GM19468 (cell line): ENCODE data around the gene LIFR.
"Not testable (repeated sequence)": the region's sequence is repeated elsewhere in the genome, so short reads cannot be mapped to it uniquely, and the experiment has no call there.

Experiments used
- ATAC-seq: cut with Tn5 transposase; IDR thresholded peaks from one replicate; pipeline ENCODE4 v1.9.1; 2021; ENCODE audit warnings: mild to moderate bottlenecking, moderate library complexity, moderate number of reproducible peaks; ENCODE audit not compliant: unreplicated experiment; ENCODE audit errors: extremely low read depth

LIFR gene

DNA sequence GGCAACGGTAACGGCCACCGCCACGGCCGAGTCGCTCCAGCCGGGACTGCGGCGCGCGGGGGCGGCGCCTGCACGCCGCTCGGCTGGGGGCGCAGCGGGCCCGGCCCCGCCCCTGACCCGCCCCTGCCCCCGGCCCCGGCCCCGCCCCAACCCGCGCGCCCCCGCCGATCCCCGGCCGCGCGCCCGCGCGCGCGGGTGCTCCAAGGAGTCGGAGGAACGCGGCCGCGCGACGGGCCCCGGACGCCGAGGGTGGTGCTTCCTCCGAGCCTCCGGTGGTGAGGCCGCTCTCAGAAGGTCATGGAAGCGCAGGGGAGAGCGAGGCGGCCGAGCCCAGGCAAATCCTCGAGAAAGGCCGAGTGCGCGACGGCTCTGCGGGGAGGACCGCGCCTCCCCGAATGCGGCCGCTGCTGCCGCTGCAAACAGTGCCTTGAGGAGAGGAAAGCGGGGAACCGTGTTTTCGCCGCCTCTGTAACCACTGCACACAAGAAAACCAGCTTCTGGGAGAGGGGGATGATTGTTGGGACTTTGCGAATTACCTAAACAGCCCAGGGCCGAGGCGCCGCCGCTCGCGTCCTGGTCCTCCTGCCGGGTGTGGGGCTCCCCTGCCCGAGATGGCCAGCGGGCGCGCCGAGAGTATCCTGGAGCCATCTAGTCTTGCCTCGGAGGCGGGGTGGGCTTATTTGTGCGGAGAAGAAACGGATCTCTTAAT lies at the start of gene LIFR:
Gene LIFR (minus strand): TSS at position 48 of the 709 bp plus-strand sequence. CDS start 25,999 bp downstream, outside the sequence.
- no peak for ATAC-seq

DNA sequence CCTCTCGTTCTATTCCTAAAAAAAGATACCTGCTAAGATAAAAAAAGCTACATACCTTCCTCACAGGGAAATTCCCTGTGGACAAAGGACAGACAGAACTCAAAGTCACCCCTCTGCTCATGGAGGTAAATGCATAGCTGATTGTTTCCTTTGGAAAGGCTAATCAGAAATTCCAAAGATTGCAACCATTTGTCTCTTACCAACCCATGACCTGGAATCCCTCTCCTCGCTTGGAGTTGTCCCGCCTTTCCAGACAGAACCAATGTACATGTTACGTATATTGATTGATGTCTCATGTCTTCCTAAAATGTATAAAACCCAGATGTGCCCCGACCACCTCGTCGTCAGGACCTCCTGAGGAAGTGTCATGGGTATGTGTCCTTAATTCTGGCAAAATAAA lies 49.2 kb upstream of the LIFR start:
- no peak for ATAC-seq

DNA sequence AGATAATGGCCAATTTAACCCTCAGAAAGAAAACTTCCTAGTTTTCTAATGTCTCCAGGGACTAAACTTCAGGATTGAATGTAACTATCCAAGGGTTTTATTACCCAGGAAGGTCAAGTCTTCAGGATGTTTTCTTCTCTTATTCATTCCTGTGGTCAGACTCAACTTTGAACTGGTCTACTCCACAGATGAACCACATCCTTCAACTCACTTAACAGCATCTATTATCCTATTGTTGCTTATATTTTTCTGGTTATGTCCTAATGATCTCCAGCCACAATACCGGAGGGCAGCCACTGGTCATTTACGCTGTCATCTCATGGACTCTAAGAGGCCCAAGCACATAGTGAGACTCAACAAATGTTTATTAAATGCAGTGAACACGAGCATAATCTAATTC lies 47.2 kb upstream of the LIFR start:
- ATAC-seq = no peak

GRCh38 chr5:38602641-38603040 lies 46.2 kb upstream of the LIFR start:
- ATAC-seq = no peak

DNA sequence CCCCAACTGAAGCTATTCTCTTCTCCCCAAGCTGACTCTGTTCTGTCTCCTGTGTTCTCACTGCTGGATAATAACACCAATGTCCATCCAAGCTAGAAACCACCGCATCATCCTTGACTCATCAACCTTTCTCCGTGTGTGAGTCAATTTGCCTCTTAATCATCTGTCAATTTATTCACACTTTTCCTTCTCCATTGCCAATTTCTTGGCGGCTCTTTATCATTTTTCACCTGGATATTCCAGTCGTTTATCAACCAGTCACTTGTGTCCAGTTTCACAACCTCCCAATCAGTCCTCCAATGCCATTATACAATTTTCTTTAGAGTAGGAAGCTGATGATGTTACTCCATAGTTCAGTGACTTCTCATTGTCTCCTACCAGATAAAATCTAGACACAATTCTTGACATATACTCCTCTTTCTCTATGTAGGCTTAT lies 45.4 kb upstream of the LIFR start:
- no peak for ATAC-seq

DNA sequence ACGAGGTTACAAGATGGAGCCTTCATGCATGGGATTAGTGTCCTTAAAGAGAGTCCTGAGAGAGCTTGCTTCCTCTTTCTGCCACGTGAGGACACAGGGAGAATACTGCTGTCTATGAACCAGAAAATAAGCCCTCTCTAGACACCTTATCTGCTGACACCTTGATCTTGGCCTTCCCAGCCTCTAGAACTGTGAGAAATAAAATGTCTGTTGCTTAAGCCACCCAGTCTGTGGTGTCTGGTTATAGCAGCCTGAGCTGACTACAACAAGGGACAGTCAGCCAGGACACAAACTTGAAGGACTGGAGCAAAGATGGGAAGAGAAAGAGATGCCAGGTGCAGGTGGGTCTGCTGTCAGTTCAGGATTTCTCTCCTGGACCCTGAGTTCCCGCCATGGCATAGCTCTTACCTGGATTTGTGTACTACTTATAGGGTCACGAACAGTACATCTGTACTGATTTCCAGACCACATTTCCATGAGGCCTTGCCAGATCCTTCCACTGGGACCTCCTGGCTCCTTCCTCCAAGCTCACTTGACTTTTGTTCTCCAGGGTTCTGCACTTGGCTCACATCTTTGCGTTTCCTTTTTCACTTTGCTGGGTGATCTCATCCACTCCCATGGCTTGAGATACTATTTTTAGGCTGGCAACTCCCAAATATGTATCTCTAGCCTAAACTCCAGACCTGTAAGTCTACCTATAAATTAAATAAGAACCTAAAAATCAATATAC lies 44.9 kb upstream of the LIFR start:
- no peak for ATAC-seq

DNA sequence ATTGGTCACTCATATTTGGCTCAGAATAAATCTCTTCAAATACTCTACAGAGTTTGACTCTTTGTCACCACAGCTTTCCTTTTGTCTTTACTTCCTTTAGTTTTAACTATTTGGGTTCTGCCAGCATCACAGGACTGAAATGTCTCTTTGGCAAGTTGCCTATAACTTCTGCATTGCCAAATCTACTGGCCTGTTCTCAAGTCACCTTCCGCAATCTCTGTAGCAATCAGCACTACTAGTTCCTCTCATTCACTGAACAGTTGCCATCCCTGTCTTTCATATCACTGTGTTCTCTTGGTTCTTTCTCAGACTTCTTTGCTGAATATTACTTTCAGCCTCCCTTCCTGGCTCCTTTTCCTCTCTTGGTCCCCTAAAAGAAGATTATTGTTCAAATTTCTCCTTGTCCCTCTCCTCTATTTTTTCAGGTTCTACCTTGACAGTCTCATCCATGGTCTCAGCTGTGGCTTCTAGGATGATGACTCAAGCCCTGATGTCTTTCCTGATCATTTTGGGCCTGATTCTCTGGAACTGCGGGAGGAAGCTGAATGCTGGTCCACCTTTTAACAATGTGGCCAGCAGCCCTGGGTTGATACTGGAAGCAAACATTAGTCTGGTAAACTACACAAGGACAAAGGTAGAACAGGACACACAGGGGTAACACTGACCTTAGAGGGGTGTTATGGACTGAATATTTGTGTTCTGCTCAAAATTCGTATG lies 44.0 kb upstream of the LIFR start:
- ATAC-seq = no peak

DNA sequence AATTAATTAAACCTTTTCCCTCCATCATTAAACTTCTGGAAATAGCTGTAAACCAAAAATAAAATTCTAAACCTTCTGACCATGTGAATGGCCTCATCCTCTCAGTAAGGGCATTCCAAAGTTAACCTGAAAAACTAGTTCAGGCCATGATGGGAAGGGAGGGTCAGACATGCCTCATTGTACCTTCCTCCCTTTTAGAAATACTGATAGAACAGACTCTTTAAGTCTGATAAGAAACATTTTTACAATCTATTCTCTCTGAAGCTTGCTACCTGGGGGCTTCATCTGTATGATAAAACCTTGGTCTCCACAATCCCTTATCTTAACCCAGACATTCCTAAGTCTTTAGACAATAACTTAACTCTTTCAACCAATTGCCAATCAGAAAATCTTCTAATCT lies 43.3 kb upstream of the LIFR start:
- ATAC-seq = not testable (repeated sequence)

DNA sequence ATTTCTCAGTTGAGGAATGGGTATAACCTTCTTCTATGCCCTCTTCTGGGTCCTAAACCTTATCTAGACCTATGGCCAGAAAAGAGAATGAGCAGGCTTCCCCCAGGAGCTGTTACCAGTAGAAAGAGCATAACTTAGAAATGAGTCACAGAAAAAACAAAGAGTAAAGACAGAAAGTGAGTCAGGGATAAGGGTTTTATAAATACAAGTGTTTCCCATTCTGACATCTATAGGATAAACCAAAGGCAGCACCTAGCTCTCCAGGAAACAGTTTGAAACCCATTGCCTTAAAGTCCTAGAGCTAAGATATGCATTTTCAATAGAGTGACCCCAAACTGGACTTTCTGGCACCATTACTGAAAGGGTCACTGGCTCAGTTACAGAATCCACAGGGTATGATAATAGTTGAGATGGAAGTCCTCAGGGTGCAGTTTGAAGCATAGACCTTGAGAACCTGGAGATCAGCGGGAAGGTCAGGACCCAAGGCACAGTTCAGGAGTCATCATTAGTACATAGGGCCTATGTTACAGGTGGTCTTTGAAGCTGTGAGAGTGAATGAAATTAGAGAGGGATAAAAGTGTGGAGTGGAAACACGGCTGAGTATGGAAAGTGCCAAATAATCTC lies 42.7 kb upstream of the LIFR start:
- no peak for ATAC-seq

DNA sequence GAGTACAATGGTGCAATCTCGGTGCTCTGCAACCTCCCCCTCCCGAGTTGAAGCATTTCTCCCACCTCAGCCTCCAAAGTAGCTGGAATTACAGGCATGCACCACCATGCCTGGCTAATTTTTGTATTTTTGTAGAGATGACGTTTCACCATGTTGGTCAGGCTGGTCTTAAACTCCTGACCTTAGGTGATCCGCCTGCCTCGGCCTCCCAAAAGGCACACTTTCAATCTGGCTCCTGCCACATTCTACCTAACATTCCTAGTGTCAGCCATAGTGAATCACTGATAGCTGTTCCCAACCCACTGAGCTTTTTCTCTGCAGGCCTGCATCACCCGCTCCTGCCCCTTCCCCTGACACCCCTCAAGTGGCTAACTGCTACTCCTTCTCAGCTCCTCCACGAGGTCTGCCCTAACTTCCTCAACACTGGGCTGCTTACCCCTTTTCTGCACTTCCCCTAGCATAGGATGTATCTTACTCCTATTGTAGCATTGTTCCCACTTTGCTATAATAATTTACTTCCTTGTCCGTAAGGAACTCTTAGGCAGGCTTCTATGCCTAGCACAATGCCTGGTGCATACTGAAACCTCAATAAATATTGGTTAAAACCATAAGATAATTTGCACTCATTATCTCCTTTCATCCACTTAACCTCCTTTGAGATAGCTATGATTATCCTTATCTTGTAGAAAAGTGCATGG lies 42.0 kb upstream of the LIFR start:
- ATAC-seq = no peak

- no peak for ATAC-seq
Measured at GRCh38 chr5:38596981-38597380, 40.5 kb upstream of the LIFR start.

DNA sequence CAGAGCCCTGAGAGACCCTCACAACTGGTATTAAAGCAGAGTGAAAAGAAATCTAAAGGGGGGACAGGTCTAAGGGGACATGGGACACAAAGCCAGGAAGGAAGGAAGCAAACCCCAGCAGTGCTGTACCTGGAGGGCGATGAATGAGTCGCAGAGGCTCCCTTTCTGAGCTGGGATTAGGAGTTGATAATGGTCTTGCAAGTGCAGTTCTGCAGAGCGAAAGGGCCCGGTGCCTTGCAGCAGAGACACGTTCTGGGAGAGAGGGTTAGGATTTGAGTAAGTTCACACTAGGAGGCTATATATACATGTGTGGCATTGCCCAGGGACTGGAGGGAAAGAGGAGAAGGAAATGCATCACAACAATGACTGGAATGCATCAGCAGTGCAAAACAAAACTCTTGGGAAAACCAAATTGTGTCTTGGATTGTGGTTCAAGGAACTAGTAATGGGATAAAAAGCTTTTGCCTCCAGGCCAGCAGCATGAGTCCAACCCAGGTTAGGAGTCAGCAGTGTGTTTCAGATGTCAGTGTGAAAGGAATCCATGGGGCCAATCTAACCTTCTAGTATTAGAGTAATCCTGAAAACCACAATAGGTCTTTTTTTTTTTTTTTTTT lies 38.8 kb upstream of the LIFR start:
- no peak for ATAC-seq

DNA sequence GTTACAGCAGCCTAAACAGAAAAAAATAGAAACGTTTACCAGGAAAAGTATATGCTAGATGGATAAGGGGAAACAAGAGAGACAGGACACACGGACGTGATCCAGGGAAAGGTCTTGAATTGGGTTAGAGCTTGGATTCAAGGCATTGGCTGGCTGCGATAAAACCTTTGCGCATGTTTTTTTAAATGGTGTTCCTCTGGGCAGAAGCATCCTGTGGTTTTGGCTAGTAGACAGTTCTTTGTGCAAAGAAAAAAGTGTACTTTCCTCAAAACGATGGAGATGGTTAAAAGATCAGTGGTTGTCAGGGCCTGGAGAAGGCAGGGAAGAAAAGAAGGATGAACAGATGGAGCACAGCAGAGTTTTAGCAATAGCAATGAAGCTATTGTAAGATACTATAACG lies 37.5 kb upstream of the LIFR start:
- ATAC-seq = no peak

DNA sequence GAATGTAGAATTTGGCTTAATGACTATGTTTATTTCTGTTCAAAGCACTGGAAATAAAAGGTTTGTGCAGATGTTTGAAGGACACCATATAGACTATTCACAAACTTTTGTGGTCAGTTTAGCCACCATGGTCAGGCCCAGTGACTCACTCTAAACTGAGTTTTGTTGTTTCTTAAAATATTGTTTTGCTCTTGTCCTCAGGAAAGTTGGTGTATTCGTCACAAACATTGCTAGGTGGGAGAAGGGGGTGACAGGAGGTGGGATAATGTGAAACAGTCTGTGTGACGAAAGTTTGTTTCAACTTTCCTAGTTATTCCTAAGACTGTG lies 35.0 kb upstream of the LIFR start:
- no peak for ATAC-seq

- ATAC-seq = no peak
Measured at GRCh38 chr5:38590838-38591522, 34.5 kb upstream of the LIFR start.

DNA sequence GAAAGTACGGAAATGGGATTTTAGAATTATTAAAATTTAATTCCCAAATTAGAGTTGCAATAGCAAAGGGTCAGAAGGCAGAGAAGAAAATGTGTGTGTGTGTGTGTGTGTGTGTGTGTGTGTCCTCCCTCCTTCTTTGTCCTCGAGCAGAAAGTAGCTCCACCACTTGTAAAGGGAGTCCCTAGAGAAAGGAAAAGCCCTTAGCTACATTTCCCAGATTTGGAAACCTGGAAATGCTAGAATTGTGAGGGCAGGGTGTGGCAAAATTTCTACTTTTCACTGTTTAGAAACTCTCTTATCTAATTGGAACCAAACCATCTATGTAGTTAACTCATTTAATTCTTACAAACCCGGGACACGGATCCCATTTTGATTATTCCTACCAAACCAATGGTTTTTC lies 33.2 kb upstream of the LIFR start:
- no peak for ATAC-seq

DNA sequence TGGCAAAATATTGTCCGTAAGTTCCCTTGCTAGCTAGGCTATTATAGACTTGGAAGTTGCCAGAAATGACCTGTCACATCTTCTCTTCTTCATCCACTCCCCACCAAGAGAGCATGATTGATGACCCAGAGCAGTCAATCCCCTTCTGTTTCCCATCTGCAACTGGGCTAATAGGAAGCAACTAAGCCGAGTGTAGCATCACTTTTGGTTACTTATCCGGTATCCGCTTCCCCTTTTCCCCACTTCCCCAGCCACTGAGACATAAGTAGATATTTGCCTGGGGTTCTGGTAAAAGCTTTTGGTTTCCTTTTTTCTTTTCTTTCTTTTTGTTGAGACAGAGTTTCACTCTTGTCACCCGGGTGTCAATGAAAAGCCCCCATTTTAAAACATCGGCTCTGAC lies 29.4 kb upstream of the LIFR start:
- no peak for ATAC-seq

DNA sequence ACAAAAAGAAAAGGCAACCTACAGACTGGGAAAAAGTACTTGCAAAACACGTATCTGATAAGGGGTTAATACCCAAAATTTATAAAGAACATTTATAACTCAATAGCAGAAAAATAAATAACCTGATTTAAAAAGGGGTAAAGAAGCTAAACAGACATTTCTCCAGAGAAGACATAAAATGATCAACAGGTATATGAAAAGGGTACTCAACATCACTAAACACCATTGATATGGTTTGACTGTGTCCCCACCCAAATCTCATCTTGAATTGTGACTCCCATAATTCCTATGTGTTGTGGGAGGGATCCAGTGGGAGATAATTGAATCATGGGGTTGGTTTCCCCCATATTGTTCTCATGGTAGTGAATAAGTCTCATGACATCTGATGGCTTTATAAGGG lies 27.1 kb upstream of the LIFR start:
- ATAC-seq = no peak

DNA sequence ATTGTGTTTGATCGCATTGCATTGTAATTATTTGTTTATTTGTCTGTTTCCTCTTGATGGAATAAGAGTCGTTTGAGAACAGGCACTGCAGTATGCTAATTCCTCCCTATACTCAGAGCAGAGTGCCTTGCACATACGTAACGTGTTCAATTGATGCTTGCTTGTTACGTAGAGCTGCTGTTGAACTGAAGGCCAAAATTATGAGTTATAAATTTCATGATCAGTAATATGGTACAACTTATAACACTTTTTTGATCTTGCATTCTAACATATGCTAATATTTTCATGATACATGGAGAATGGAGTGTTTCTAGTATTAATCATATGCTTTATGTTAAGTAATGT lies 26.5 kb upstream of the LIFR start:
- no peak for ATAC-seq
